ENCODE results near the gene LRRC66. TPM values are rescaled to one million over a fixed set of nuclear protein-coding genes. Genes with fewer than 3 reads are reported as not detected.

Gene LRRC66
- total and polyA plus RNA-seq, 11 donors = 0.11 to 0.56 (median 0.27) TPM

DNA sequence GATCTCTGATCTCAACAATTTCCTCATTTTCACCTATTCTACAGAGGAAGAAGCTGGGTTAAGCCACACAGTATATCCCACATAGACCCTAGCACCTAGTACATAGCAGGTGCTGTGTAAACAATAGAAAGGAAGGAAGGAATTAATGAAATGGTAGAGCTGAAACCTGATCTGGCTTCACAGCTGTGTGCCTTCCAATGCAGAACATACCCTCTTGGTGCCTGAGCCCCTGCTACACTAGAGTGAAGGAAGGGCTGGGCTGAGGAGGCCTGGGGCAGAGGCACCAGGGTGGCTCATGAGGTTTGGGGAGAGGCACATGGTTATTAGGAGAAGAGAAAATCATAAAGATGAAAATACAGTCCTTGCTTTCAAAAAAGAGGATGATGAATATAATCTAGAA is 21.3 kb downstream of the LRRC66 start:
- no peak for TF ChIP-seq POLR2A (IDR thresholded peaks at IDR 0.05)
- TF ChIP-seq, protein P1, sequence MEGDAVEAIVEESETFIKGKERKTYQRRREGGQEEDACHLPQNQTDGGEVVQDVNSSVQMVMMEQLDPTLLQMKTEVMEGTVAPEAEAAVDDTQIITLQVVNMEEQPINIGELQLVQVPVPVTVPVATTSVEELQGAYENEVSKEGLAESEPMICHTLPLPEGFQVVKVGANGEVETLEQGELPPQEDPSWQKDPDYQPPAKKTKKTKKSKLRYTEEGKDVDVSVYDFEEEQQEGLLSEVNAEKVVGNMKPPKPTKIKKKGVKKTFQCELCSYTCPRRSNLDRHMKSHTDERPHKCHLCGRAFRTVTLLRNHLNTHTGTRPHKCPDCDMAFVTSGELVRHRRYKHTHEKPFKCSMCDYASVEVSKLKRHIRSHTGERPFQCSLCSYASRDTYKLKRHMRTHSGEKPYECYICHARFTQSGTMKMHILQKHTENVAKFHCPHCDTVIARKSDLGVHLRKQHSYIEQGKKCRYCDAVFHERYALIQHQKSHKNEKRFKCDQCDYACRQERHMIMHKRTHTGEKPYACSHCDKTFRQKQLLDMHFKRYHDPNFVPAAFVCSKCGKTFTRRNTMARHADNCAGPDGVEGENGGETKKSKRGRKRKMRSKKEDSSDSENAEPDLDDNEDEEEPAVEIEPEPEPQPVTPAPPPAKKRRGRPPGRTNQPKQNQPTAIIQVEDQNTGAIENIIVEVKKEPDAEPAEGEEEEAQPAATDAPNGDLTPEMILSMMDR (IDR thresholded peaks at IDR 0.05) = no peak
- Histone ChIP-seq H3K4me3 (no peak overlapping the region), H3K9me3 (no peaks in the 10 kb centered on the region), H3K27me3 (no peaks in the 10 kb centered on the region), H3K4me1 (no peaks in the 10 kb centered on the region), H3K36me3 (no peaks in the 10 kb centered on the region), H3K27ac (no peak overlapping the region)
- intact Hi-C loops (cut with DNase I) = no loop called here
- no peak for ATAC-seq
- no peak for DNase-seq

DNA sequence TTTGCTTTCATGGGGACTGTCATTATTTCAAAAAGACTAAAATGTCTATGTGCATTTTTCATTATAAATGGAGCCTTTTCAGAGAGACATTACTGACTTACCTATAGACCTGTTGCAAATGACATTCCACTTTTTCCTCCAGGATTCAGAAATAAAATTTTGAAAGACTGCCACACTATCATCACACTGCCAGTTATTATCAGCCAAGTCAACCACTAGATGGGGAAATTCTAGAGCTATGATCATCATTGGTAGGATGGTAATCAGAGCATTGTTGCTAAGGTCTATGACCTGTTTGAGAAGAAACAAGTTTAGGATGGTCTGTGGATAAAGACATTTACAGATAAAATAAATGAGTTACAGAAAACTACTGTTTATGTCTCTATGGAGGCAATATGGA is 22.5 kb downstream of the LRRC66 start:
- H3K9me3 ChIP-seq = no peaks in the 10 kb centered on the region
- H3K4me3 ChIP-seq = no peak overlapping the region
- H3K27ac ChIP-seq = no peak overlapping the region
- ATAC-seq (no peak), DNase-seq (no peak)
- no peaks in the 10 kb centered on the region for H3K4me1 ChIP-seq
- intact Hi-C loops (cut with DNase I) = no loop called here
- no peaks in the 10 kb centered on the region for H3K27me3 ChIP-seq
- no peaks in the 10 kb centered on the region for H3K36me3 ChIP-seq
- no peak for TF ChIP-seq POLR2A (IDR thresholded peaks at IDR 0.05)
- TF ChIP-seq, protein P1 (IDR thresholded peaks at IDR 0.05) = no peak

DNA sequence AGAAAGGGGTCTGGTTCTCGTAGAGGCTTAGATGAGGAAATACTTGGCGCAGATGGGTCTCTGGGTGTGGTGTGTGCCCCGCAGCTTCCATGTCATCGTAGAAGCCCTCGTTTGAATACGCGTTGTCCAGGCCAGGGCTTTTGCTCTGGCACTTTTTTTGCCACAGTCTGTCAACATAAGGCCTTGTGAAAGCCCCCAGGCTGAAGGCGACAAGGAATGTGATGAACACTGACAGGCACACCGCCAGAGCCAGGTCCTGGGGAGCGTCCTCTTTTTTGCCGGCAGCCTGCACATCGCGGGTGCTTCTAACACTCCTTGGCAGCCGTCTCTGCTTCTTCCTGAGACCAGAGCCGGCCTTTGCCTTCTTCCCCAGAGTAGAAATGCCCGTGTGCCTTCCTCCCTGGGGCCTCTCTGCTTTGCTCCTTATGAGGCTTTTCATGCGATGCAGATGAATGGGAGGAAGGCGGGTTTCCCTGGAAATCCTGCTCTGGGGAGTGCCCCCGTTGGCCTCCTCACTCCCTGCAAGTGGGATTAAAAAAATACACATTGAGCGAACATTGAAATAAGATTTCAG is 24.4 kb downstream of the LRRC66 start:
- Histone ChIP-seq H3K9me3 (no peaks in the 10 kb centered on the region), H3K27me3 (no peaks in the 10 kb centered on the region), H3K4me3 (no peak overlapping the region), H3K36me3 (no peaks in the 10 kb centered on the region), H3K27ac (no peak overlapping the region), H3K4me1 (no peaks in the 10 kb centered on the region)
- intact Hi-C loops (cut with DNase I) = no loop called here
- ATAC-seq (no peak), DNase-seq (no peak)
- WGBS, 4 donors = 49 to 61% (median 54%) methylated on average over 18 to 20 of the region's 20 CpGs
- TF ChIP-seq, protein P1 (IDR thresholded peaks at IDR 0.05) = no peak
- TF ChIP-seq POLR2A (IDR thresholded peaks at IDR 0.05) = no peak

DNA sequence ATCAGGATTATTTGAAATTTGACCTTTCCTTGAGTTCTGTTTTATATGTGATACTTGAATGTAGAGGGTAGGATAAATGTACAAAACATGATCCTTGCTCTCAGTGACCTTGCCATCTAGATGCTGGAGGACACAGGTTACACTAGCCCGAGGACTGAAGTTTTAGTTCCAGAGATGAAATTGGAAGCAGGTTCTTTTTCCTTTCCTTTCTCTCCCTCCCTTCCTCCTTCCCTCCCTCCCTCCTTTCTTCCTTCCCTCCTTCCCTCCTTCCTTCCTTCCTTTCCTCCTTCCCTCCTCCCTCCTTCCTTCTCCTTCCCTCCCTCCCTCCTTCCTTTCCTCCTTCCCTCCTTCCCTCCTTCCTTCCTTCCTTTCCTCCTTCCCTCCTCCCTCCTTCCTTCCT is 54.3 kb downstream of the LRRC66 start:
- ATAC-seq (no peak), DNase-seq (no peak)
- 68 to 81% (median 73%) methylated on average over 1 of the region's 1 CpG for WGBS, 4 donors
- peaks cover 0 to 9% (median 0%) of the 10 kb centered on the region in 12 donors for H3K9me3 ChIP-seq
- H3K4me3 ChIP-seq = no peak overlapping the region
- no peaks in the 10 kb centered on the region for H3K36me3 ChIP-seq
- intact Hi-C loops (cut with DNase I) = loop anchor here in 1 of 10 donors (10.0 kb wide), 1 partner anchor 61 kb away; no protein-coding TSS in a partner anchor
- H3K4me1 ChIP-seq = peaks cover 0 to 2% (median 0%) of the 10 kb centered on the region in 12 donors
- H3K27me3 ChIP-seq = no peaks in the 10 kb centered on the region
- TF ChIP-seq, protein P1 (IDR thresholded peaks at IDR 0.05) = no peak
- no peak for TF ChIP-seq POLR2A (IDR thresholded peaks at IDR 0.05)
- no peak overlapping the region for H3K27ac ChIP-seq

Measured in heart left ventricle (tissue), 16 donors.